Measurements from ENCODE around the gene MAP6.
A peak's percentile ranks its signal among the peaks of the same experiment; 100 is the strongest.

The MAP6 gene

GRCh38 chr11:75568616-75569219 is 100.1 kb downstream of the MAP6 start:
- no peak for DNase-seq (ENCODE audit: low spot score)
- Mint-ChIP-seq H3K9me3 (no peaks in the 10 kb centered on the region), H3K4me1 (ENCODE audit: low read depth) (peaks cover 1% of the 10 kb centered on the region), H3K27me3 (ENCODE audit: low read depth) (no peaks in the 10 kb centered on the region), H3K27ac (no peak overlapping the region), H3K36me3 (ENCODE audit: low read depth) (peaks cover 14% of the 10 kb centered on the region), H3K4me3 (no peak overlapping the region)

GRCh38 chr11:75567971-75568370 is 100.9 kb downstream of the MAP6 start:
- Mint-ChIP-seq H3K27me3 (ENCODE audit: low read depth) (no peaks in the 10 kb centered on the region), H3K36me3 (ENCODE audit: low read depth) (peaks cover 14% of the 10 kb centered on the region), H3K9me3 (no peaks in the 10 kb centered on the region), H3K27ac (no peak overlapping the region), H3K4me1 (ENCODE audit: low read depth) (peaks cover 7% of the 10 kb centered on the region), H3K4me3 (no peak overlapping the region)
- no peak for DNase-seq (ENCODE audit: low spot score)

GRCh38 chr11:75566763-75567279 is 102.0 kb downstream of the MAP6 start:
- no peaks in the 10 kb centered on the region for H3K27me3 Mint-ChIP-seq (ENCODE audit: low read depth)
- H3K9me3 Mint-ChIP-seq, result no peaks in the 10 kb centered on the region
- no peak overlapping the region for H3K4me3 Mint-ChIP-seq
- H3K27ac Mint-ChIP-seq, result no peak overlapping the region
- H3K4me1 Mint-ChIP-seq (ENCODE audit: low read depth), result peaks cover 14% of the 10 kb centered on the region
- peaks cover 9% of the 10 kb centered on the region for H3K36me3 Mint-ChIP-seq (ENCODE audit: low read depth)
- no peak for DNase-seq (ENCODE audit: low spot score)

- no peak overlapping the region for H3K4me3 Mint-ChIP-seq
- H3K4me1 Mint-ChIP-seq (ENCODE audit: low read depth), result peaks cover 20% of the 10 kb centered on the region
- no peaks in the 10 kb centered on the region for H3K27me3 Mint-ChIP-seq (ENCODE audit: low read depth)
- H3K27ac Mint-ChIP-seq, result no peak overlapping the region
- no peaks in the 10 kb centered on the region for H3K9me3 Mint-ChIP-seq
- DNase-seq (ENCODE audit: low spot score), result no peak
- peaks cover 9% of the 10 kb centered on the region for H3K36me3 Mint-ChIP-seq (ENCODE audit: low read depth)
Observed at GRCh38 chr11:75565916-75566762, 102.7 kb downstream of the MAP6 start.

GRCh38 chr11:75565221-75565814 is 103.5 kb downstream of the MAP6 start:
- Mint-ChIP-seq H3K4me3 (no peak overlapping the region), H3K27me3 (ENCODE audit: low read depth) (peaks cover 2% of the 10 kb centered on the region), H3K9me3 (no peaks in the 10 kb centered on the region), H3K27ac (no peak overlapping the region), H3K4me1 (ENCODE audit: low read depth) (peaks cover 22% of the 10 kb centered on the region), H3K36me3 (ENCODE audit: low read depth) (peaks cover 9% of the 10 kb centered on the region)
- no peak for DNase-seq (ENCODE audit: low spot score)

- Mint-ChIP-seq H3K27ac (peak overlapping the region; percentile 74), H3K9me3 (no peaks in the 10 kb centered on the region), H3K4me3 (peak overlapping the region; percentile 99), H3K36me3 (ENCODE audit: low read depth) (peaks cover 8% of the 10 kb centered on the region), H3K4me1 (ENCODE audit: low read depth) (peaks cover 22% of the 10 kb centered on the region), H3K27me3 (ENCODE audit: low read depth) (peaks cover 7% of the 10 kb centered on the region)
- DNase-seq (ENCODE audit: low spot score), result no peak
Observed at GRCh38 chr11:75563978-75564552, 104.8 kb downstream of the MAP6 start.

GRCh38 chr11:75563501-75563977 is 105.3 kb downstream of the MAP6 start:
- Mint-ChIP-seq H3K27ac (peak overlapping the region; percentile 74), H3K9me3 (no peaks in the 10 kb centered on the region), H3K4me1 (ENCODE audit: low read depth) (peaks cover 22% of the 10 kb centered on the region), H3K4me3 (peak overlapping the region; percentile 99), H3K36me3 (ENCODE audit: low read depth) (peaks cover 3% of the 10 kb centered on the region), H3K27me3 (ENCODE audit: low read depth) (peaks cover 7% of the 10 kb centered on the region)
- no peak for DNase-seq (ENCODE audit: low spot score)

- peaks cover 3% of the 10 kb centered on the region for H3K36me3 Mint-ChIP-seq (ENCODE audit: low read depth)
- no peaks in the 10 kb centered on the region for H3K9me3 Mint-ChIP-seq
- DNase-seq (ENCODE audit: low spot score), result no peak
- H3K27ac Mint-ChIP-seq, result peak overlapping the region; percentile 95
- H3K27me3 Mint-ChIP-seq (ENCODE audit: low read depth), result peaks cover 7% of the 10 kb centered on the region
- H3K4me1 Mint-ChIP-seq (ENCODE audit: low read depth), result peaks cover 22% of the 10 kb centered on the region
- H3K4me3 Mint-ChIP-seq, result peak overlapping the region; percentile 99
Observed at GRCh38 chr11:75562836-75563484, 105.9 kb downstream of the MAP6 start.

GRCh38 chr11:75562048-75562835 is 106.6 kb downstream of the MAP6 start, which contains the start of gene SERPINH1:
SERPINH1 (plus strand) TSS chr11:75562253; CDS start chr11:75566350, 4,097 bp downstream.
- DNase-seq (ENCODE audit: low spot score), result peak; percentile 79
- Mint-ChIP-seq H3K9me3 (no peaks in the 10 kb centered on the region), H3K36me3 (ENCODE audit: low read depth) (peaks cover 3% of the 10 kb centered on the region), H3K27me3 (ENCODE audit: low read depth) (peaks cover 7% of the 10 kb centered on the region), H3K4me1 (ENCODE audit: low read depth) (peaks cover 22% of the 10 kb centered on the region), H3K4me3 (peak within 1 kb of the TSS; percentile 99), H3K27ac (peak within 1 kb of the TSS; percentile 95)

- Mint-ChIP-seq H3K36me3 (ENCODE audit: low read depth) (peaks cover 3% of the 10 kb centered on the region), H3K4me1 (ENCODE audit: low read depth) (peaks cover 22% of the 10 kb centered on the region)
- no peak for DNase-seq (ENCODE audit: low spot score)
Observed at GRCh38 chr11:75561426-75562047, 107.3 kb downstream of the MAP6 start.

GRCh38 chr11:75560644-75561043 is 108.2 kb downstream of the MAP6 start:
- Mint-ChIP-seq H3K27ac (peak overlapping the region; percentile 55), H3K27me3 (ENCODE audit: low read depth) (peaks cover 10% of the 10 kb centered on the region), H3K36me3 (ENCODE audit: low read depth) (no peaks in the 10 kb centered on the region), H3K4me1 (ENCODE audit: low read depth) (peaks cover 22% of the 10 kb centered on the region), H3K9me3 (no peaks in the 10 kb centered on the region), H3K4me3 (peak overlapping the region; percentile 65)
- no peak for DNase-seq (ENCODE audit: low spot score)

More at GRCh38 chr11:75561426-75562047, 107.3 kb downstream of the MAP6 start:
- Mint-ChIP-seq H3K4me3 (peak overlapping the region; percentile 99), H3K27me3 (ENCODE audit: low read depth) (peaks cover 7% of the 10 kb centered on the region), H3K9me3 (no peaks in the 10 kb centered on the region), H3K27ac (peak overlapping the region; percentile 95)

Measured in T-helper 2 cell treated with Interferon-gamma antibody and Interleukin-4, amounts not matched to agents 5 μg/mL and 100 μg/mL, for 36 hours (primary cell).